HEK293 (cell line): ENCODE data around the gene SPEG.

Source experiments
- BCL6B ChIP-seq: fragments of 450-650 bp; formaldehyde crosslinking; IDR thresholded peaks from 2 replicates; pipeline ENCODE4 v1.5.1; 2017; ENCODE audit warnings: missing biosample characterization, missing genetic modification characterization
- ELK4 ChIP-seq: IDR thresholded peaks from 2 replicates; pipeline ENCODE4 v1.6.1; 2011; ENCODE audit warnings: mild to moderate bottlenecking, low read depth, low read length, borderline replicate concordance
- KLF16 ChIP-seq: fragments of 450-650 bp; formaldehyde crosslinking; IDR thresholded peaks from 2 replicates; pipeline ENCODE4 v1.5.1; 2017; ENCODE audit warnings: missing biosample characterization, missing genetic modification characterization
- OVOL3 ChIP-seq: fragments of 450-650 bp; formaldehyde crosslinking; IDR thresholded peaks from 2 replicates; pipeline ENCODE4 v1.5.1; 2016; ENCODE audit warnings: missing biosample characterization, missing genetic modification characterization
- REPIN1 ChIP-seq: fragments of 450-650 bp; formaldehyde crosslinking; IDR thresholded peaks from 2 replicates; pipeline ENCODE4 v1.5.1; 2017; ENCODE audit warnings: missing biosample characterization, missing genetic modification characterization, low read depth
- SETDB1 ChIP-seq: IDR thresholded peaks from one replicate; pipeline ENCODE4 v1.6.1; 2017; ENCODE audit warnings: mild to moderate bottlenecking, low read length, moderate library complexity, mixed read lengths; ENCODE audit not compliant: insufficient read length
- YY1 ChIP-seq: fragments of 450-650 bp; formaldehyde crosslinking; IDR thresholded peaks from 2 replicates; pipeline ENCODE4 v1.5.1; 2018; ENCODE audit warnings: missing biosample characterization, missing genetic modification characterization
- ZBTB26 ChIP-seq: fragments of 450-650 bp; formaldehyde crosslinking; optimal IDR thresholded peaks from 2 replicates; pipeline ENCODE3; 2016; ENCODE audit warnings: missing biosample characterization, mild to moderate bottlenecking, missing genetic modification characterization
- ZIC2 ChIP-seq: fragments of 450-650 bp; formaldehyde crosslinking; IDR thresholded peaks from 2 replicates; pipeline ENCODE4 v1.5.1; 2016; ENCODE audit warnings: missing biosample characterization, missing genetic modification characterization
- ZNF132 ChIP-seq: fragments of 450-650 bp; formaldehyde crosslinking; IDR thresholded peaks from 2 replicates; pipeline ENCODE4 v1.5.1; 2017; ENCODE audit warnings: missing biosample characterization, missing genetic modification characterization, borderline replicate concordance
- ZNF146 ChIP-seq: fragments of 450-650 bp; formaldehyde crosslinking; IDR thresholded peaks from 2 replicates; pipeline ENCODE4 v1.5.1; 2016; ENCODE audit warnings: missing biosample characterization, missing genetic modification characterization
- ZNF155 ChIP-seq: fragments of 450-650 bp; formaldehyde crosslinking; IDR thresholded peaks from 2 replicates; pipeline ENCODE4 v1.5.1; 2016; ENCODE audit warnings: missing biosample characterization, missing genetic modification characterization
- ZNF211 ChIP-seq: fragments of 450-650 bp; formaldehyde crosslinking; IDR thresholded peaks from 2 replicates; pipeline ENCODE4 v1.5.1; 2016; ENCODE audit warnings: low read depth, missing biosample characterization, missing genetic modification characterization
- ZNF223 ChIP-seq: fragments of 450-650 bp; formaldehyde crosslinking; IDR thresholded peaks from 2 replicates; pipeline ENCODE4 v1.5.1; 2016; ENCODE audit warnings: missing biosample characterization, missing genetic modification characterization
- ZNF23 ChIP-seq: fragments of 450-650 bp; formaldehyde crosslinking; IDR thresholded peaks from 2 replicates; pipeline ENCODE4 v1.5.1; 2016; ENCODE audit warnings: missing biosample characterization, missing genetic modification characterization, borderline replicate concordance
- ZNF26 ChIP-seq: fragments of 450-650 bp; formaldehyde crosslinking; IDR thresholded peaks from 2 replicates; pipeline ENCODE4 v1.5.1; 2016; ENCODE audit warnings: missing biosample characterization, missing genetic modification characterization
- ZNF292 ChIP-seq: fragments of 450-650 bp; formaldehyde crosslinking; IDR thresholded peaks from 2 replicates; pipeline ENCODE4 v1.5.1; 2016; ENCODE audit warnings: low read depth, missing biosample characterization, missing genetic modification characterization, borderline replicate concordance
- ZNF335 ChIP-seq: fragments of 450-650 bp; formaldehyde crosslinking; conservative IDR thresholded peaks from 2 replicates; pipeline ENCODE4 v1.5.1; 2016; ENCODE audit warnings: missing biosample characterization, missing genetic modification characterization
- ZNF362 ChIP-seq: fragments of 450-650 bp; formaldehyde crosslinking; IDR thresholded peaks from 2 replicates; pipeline ENCODE4 v1.5.1; 2016; ENCODE audit warnings: missing biosample characterization, missing genetic modification characterization
- ZNF398 ChIP-seq: fragments of 450-650 bp; formaldehyde crosslinking; IDR thresholded peaks from 2 replicates; pipeline ENCODE4 v1.5.1; 2017; ENCODE audit warnings: missing biosample characterization, missing genetic modification characterization
- ZNF473 ChIP-seq: fragments of 450-650 bp; formaldehyde crosslinking; IDR thresholded peaks from 2 replicates; pipeline ENCODE4 v1.5.1; 2017; ENCODE audit warnings: missing biosample characterization, missing genetic modification characterization
- ZNF510 ChIP-seq: fragments of 450-650 bp; formaldehyde crosslinking; IDR thresholded peaks from 2 replicates; pipeline ENCODE4 v1.5.1; 2018; ENCODE audit warnings: mild to moderate bottlenecking, missing genetic modification characterization, missing biosample characterization; ENCODE audit not compliant: insufficient replicate concordance
- ZNF549 ChIP-seq: fragments of 450-650 bp; IDR thresholded peaks from 2 replicates; pipeline ENCODE4 v1.5.1; 2018; ENCODE audit warnings: missing biosample characterization, missing genetic modification characterization, mild to moderate bottlenecking, inconsistent platforms, moderate library complexity
- ZNF571 ChIP-seq: fragments of 450-650 bp; formaldehyde crosslinking; IDR thresholded peaks from 2 replicates; pipeline ENCODE4 v1.5.0; 2017; ENCODE audit warnings: missing biosample characterization, missing genetic modification characterization
- ZNF596 ChIP-seq: fragments of 450-650 bp; IDR thresholded peaks from 2 replicates; pipeline ENCODE4 v1.5.0; 2018; ENCODE audit warnings: missing biosample characterization, mild to moderate bottlenecking, missing genetic modification characterization, moderate library complexity
- ZNF621 ChIP-seq: fragments of 450-650 bp; formaldehyde crosslinking; IDR thresholded peaks from 2 replicates; pipeline ENCODE4 v1.5.1; 2017; ENCODE audit warnings: missing biosample characterization, missing genetic modification characterization
- ZNF664 ChIP-seq: fragments of 450-650 bp; formaldehyde crosslinking; IDR thresholded peaks from 2 replicates; pipeline ENCODE4 v1.5.1; 2016; ENCODE audit warnings: missing biosample characterization, missing genetic modification characterization
- ZNF670 ChIP-seq: fragments of 450-650 bp; formaldehyde crosslinking; IDR thresholded peaks from 2 replicates; pipeline ENCODE4 v1.5.1; 2016; ENCODE audit warnings: missing biosample characterization, missing genetic modification characterization, low read depth
- ZNF677 ChIP-seq: fragments of 450-650 bp; IDR thresholded peaks from 2 replicates; pipeline ENCODE4 v1.5.0; 2018; ENCODE audit warnings: missing biosample characterization, mild to moderate bottlenecking, missing genetic modification characterization, moderate library complexity
- ZNF701 ChIP-seq: fragments of 450-650 bp; formaldehyde crosslinking; IDR thresholded peaks from 2 replicates; pipeline ENCODE4 v1.5.1; 2016; ENCODE audit warnings: missing biosample characterization, missing genetic modification characterization
- ZNF843 ChIP-seq: fragments of 450-650 bp; formaldehyde crosslinking; IDR thresholded peaks from 2 replicates; pipeline ENCODE4 v1.5.1; 2016; ENCODE audit warnings: missing biosample characterization, missing genetic modification characterization
- ZSCAN16 ChIP-seq: fragments of 450-650 bp; formaldehyde crosslinking; IDR thresholded peaks from 2 replicates; pipeline ENCODE4 v1.5.1; 2016; ENCODE audit warnings: missing biosample characterization, missing genetic modification characterization
- ZSCAN30 ChIP-seq: fragments of 450-650 bp; IDR thresholded peaks from 2 replicates; pipeline ENCODE4 v1.5.1; 2018; ENCODE audit warnings: missing biosample characterization, mild to moderate bottlenecking, missing genetic modification characterization, moderate library complexity

The SPEG gene

GRCh38 chr2:219514196-219514761, 79.6 kb downstream of the SPEG start, which contains the start of gene ASIC4 (continued):
- no peak for TF ChIP-seq ZNF26 (tag by site-specific recombination)
- TF ChIP-seq KLF16 (tag by site-specific recombination): no peak
- no peak for TF ChIP-seq ZNF335 (tag by site-specific recombination)
- TF ChIP-seq ZNF473 (tag by site-specific recombination): no peak
- no peak for TF ChIP-seq YY1 (tag by site-specific recombination)
- no peak for TF ChIP-seq ZNF223 (tag by site-specific recombination)
- TF ChIP-seq ZNF292: no peak
- TF ChIP-seq ZNF843: no peak
- no peak for TF ChIP-seq ZNF23
- TF ChIP-seq SETDB1: no peak
- TF ChIP-seq ZNF621 (tag by site-specific recombination): no peak
- TF ChIP-seq ZNF398 (tag by site-specific recombination): no peak
- no peak for TF ChIP-seq ZSCAN16 (tag by site-specific recombination)
- no peak for TF ChIP-seq ZNF701 (tag by site-specific recombination)
- no peak for TF ChIP-seq ZNF155 (tag by site-specific recombination)
- TF ChIP-seq ZNF549: no peak
- TF ChIP-seq ZNF146 (tag by site-specific recombination): no peak
- TF ChIP-seq OVOL3: no peak
- TF ChIP-seq ZNF664: no peak
- TF ChIP-seq ZIC2 (tag by site-specific recombination): peak; percentile 96
- no peak for TF ChIP-seq ZNF132 (tag by site-specific recombination)
- no peak for TF ChIP-seq ZNF362 (tag by site-specific recombination)
- peak; percentile 44; the same call in 1 of the 2 replicates for TF ChIP-seq ZNF596 (tag by site-specific recombination)
- TF ChIP-seq ZNF211 (tag by site-specific recombination): no peak
- TF ChIP-seq ZBTB26 (tag by site-specific recombination): peak; percentile 42
- TF ChIP-seq BCL6B (tag by site-specific recombination): no peak
- no peak for TF ChIP-seq ZNF677 (tag by site-specific recombination)
- no peak for TF ChIP-seq ZNF510 (tag by site-specific recombination)
- no peak for TF ChIP-seq ZSCAN30 (tag by site-specific recombination)
- TF ChIP-seq ZNF571 (tag by site-specific recombination): no peak
- TF ChIP-seq ELK4: no peak
- TF ChIP-seq ZNF670 (tag by site-specific recombination): no peak
- no peak for TF ChIP-seq REPIN1 (tag by site-specific recombination)
